Astrocyte (in vitro differentiated cells and primary cell): ENCODE measurements around the gene MPRIP. TPM values are rescaled to one million over a fixed set of nuclear protein-coding genes. Genes with fewer than 3 reads are reported as not detected.
"Not testable (repeated sequence)": the region's sequence is repeated elsewhere in the genome, so short reads cannot be mapped to it uniquely, and the experiment has no call there.

Experiments used
- DNase-seq: peaks from one replicate; pipeline ENCODE4 v3.0.0-alpha.2; 2010; ENCODE audit warnings: low read depth
- FAIRE-seq: peaks from 2 replicates; lab custom pipeline; 2011; peaks lifted over from hg19 to GRCh38; lab: Jason Lieb, UNC
- H2AFZ ChIP-seq: 2 replicates; pipeline ENCODE4 v1.6.0; 2012; ENCODE audit warnings: low read depth, low read length, inconsistent platforms
- H3K27ac ChIP-seq: 2 replicates; pipeline ENCODE4 v1.5.1; 2011; ENCODE audit warnings: low read depth, low read length, inconsistent platforms
- H3K27me3 ChIP-seq: 2 replicates; pipeline ENCODE4 v1.6.0; 2011; ENCODE audit warnings: low read length, inconsistent platforms; ENCODE audit not compliant: insufficient read depth
- H3K36me3 ChIP-seq: 2 replicates; pipeline ENCODE4 v1.5.1; 2011; ENCODE audit warnings: low read length, inconsistent platforms; ENCODE audit not compliant: insufficient read depth
- H3K4me1 ChIP-seq: 2 replicates; pipeline ENCODE4 v1.5.1; 2011; ENCODE audit warnings: low read length, inconsistent platforms; ENCODE audit not compliant: insufficient read depth
- H3K4me2 ChIP-seq: 2 replicates; pipeline ENCODE4 v1.6.0; 2012; ENCODE audit warnings: low read length, inconsistent platforms
- H3K4me3 ChIP-seq: 2 replicates; pipeline ENCODE4 v1.5.1; 2011; ENCODE audit warnings: low read depth, mild to moderate bottlenecking, low read length, inconsistent platforms; ENCODE audit not compliant: insufficient read depth
- H3K79me2 ChIP-seq: 2 replicates; pipeline ENCODE4 v1.6.0; 2012; ENCODE audit warnings: mild to moderate bottlenecking, low read length, inconsistent platforms; ENCODE audit not compliant: insufficient read depth
- H3K9ac ChIP-seq: 2 replicates; pipeline ENCODE4 v1.6.0; 2012; ENCODE audit warnings: mild to moderate bottlenecking, low read length, inconsistent platforms
- H3K9me3 ChIP-seq: 2 replicates; pipeline ENCODE4 v1.5.1; 2012; ENCODE audit warnings: low read depth, mild to moderate bottlenecking, low read length, inconsistent platforms; ENCODE audit not compliant: insufficient read depth
- H4K20me1 ChIP-seq: 2 replicates; pipeline ENCODE4 v1.6.0; 2012; ENCODE audit warnings: low read length, inconsistent platforms; ENCODE audit not compliant: insufficient read depth
- H3K27ac Mint-ChIP-seq: one replicate; pipeline ENCODE4 v1.8.0; 2021; ENCODE audit warnings: mild to moderate bottlenecking, mixed read lengths; ENCODE audit not compliant: unreplicated experiment
- H3K27me3 Mint-ChIP-seq: one replicate; pipeline ENCODE4 v1.8.0; 2021; ENCODE audit warnings: low read depth, mixed read lengths; ENCODE audit not compliant: unreplicated experiment
- H3K36me3 Mint-ChIP-seq: one replicate; pipeline ENCODE4 v1.8.0; 2021; ENCODE audit warnings: low read depth, mixed read lengths; ENCODE audit not compliant: unreplicated experiment
- H3K4me1 Mint-ChIP-seq: one replicate; pipeline ENCODE4 v1.8.0; 2021; ENCODE audit warnings: low read depth, mixed read lengths; ENCODE audit not compliant: unreplicated experiment
- H3K4me3 Mint-ChIP-seq: one replicate; pipeline ENCODE4 v1.8.0; 2021; ENCODE audit warnings: mild to moderate bottlenecking, moderate library complexity, mixed read lengths; ENCODE audit not compliant: unreplicated experiment
- H3K9me3 Mint-ChIP-seq: one replicate; pipeline ENCODE4 v1.8.0; 2021; ENCODE audit warnings: mild to moderate bottlenecking, mixed read lengths; ENCODE audit not compliant: unreplicated experiment
- EZH2 ChIP-seq: IDR thresholded peaks from 2 replicates; pipeline ENCODE4 v1.6.1; 2012; ENCODE audit warnings: mild to moderate bottlenecking, low read length, inconsistent platforms; ENCODE audit not compliant: insufficient read depth
- total RNA-seq: library from RNA; stranded (reverse); gene quantifications from 2 replicates; pipeline ENCODE4 v1.2.1, GENCODE V29; 2021
- TF ChIP-seq, protein P1 (sequence below): IDR thresholded peaks from 2 replicates; pipeline ENCODE4 v1.5.1; 2011; ENCODE audit warnings: low read depth, mild to moderate bottlenecking, inconsistent platforms, low read length, moderate library complexity; ENCODE audit not compliant: insufficient read depth

Gene MPRIP
- total RNA-seq, 1 donor from 2014 or later, result 176 TPM

DNA sequence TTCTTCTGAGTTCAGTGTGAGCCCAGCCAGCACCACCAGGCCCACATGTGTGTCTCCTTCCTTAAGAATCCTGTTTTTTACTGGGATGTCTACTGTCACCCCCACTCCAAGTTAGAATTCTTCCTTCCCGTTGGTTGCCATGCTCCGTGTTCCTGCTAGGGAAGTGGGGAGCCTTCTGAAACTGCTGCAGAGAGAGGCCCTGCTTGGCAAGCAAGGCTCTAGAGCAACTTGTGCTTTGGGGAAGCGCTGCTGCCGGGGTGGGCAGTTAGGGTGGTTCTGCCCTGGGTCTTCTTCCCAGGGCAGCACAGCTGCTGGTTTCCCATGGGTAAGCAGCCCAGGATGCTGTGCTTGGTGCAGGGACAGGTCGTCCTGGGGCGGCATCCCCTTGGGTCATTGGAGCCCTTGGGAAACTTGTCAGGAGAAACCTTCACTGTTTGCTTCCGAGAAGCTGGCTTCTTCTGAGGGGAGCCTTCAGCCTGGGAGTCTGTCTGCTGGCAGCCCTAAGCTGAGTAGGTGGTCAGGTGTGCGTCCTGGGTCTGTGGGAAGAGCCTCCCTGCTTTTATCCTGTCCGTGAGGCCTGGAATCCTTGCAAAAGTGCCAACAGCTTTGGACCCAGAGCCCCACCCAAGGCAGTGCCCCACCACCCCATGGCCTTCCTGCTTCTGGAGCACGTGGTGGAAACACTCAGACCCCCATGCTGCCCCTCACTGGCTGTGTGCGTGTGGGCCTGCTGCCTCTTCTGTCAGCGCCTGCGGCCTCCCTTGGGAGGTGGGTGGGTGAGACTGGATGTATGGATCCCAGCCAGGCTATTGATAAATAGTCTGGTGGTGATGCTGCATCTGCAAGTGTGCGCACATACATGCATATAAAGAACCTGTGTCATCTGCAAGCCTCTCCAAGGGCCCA, 92.0 kb downstream of the MPRIP start:
- DNase-seq (no peak), FAIRE-seq (no peak)
- peaks cover 45% of the 10 kb centered on the region for H3K36me3 ChIP-seq
- no peak overlapping the region for H3K4me3 ChIP-seq
- H3K27me3 Mint-ChIP-seq, result no peaks in the 10 kb centered on the region
- H3K27ac Mint-ChIP-seq, result no peak overlapping the region
- H3K27me3 ChIP-seq, result no peaks in the 10 kb centered on the region
- H3K9me3 ChIP-seq, result no peaks in the 10 kb centered on the region
- no peaks in the 10 kb centered on the region for H3K9me3 Mint-ChIP-seq
- no peaks in the 10 kb centered on the region for H3K4me1 Mint-ChIP-seq
- H3K4me1 ChIP-seq, result no peaks in the 10 kb centered on the region
- H3K4me2 ChIP-seq, result no peak overlapping the region
- TF ChIP-seq EZH2, result no peak
- TF ChIP-seq, protein P1, sequence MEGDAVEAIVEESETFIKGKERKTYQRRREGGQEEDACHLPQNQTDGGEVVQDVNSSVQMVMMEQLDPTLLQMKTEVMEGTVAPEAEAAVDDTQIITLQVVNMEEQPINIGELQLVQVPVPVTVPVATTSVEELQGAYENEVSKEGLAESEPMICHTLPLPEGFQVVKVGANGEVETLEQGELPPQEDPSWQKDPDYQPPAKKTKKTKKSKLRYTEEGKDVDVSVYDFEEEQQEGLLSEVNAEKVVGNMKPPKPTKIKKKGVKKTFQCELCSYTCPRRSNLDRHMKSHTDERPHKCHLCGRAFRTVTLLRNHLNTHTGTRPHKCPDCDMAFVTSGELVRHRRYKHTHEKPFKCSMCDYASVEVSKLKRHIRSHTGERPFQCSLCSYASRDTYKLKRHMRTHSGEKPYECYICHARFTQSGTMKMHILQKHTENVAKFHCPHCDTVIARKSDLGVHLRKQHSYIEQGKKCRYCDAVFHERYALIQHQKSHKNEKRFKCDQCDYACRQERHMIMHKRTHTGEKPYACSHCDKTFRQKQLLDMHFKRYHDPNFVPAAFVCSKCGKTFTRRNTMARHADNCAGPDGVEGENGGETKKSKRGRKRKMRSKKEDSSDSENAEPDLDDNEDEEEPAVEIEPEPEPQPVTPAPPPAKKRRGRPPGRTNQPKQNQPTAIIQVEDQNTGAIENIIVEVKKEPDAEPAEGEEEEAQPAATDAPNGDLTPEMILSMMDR, result no peak
- no peak overlapping the region for H3K9ac ChIP-seq
- H3K36me3 Mint-ChIP-seq, result peaks cover 9% of the 10 kb centered on the region
- H3K4me3 Mint-ChIP-seq, result no peak overlapping the region
- H4K20me1 ChIP-seq, result peaks cover 95% of the 10 kb centered on the region
- H3K79me2 ChIP-seq, result peaks cover 46% of the 10 kb centered on the region
- H2AFZ ChIP-seq, result no peak overlapping the region
- H3K27ac ChIP-seq, result no peak overlapping the region

DNA sequence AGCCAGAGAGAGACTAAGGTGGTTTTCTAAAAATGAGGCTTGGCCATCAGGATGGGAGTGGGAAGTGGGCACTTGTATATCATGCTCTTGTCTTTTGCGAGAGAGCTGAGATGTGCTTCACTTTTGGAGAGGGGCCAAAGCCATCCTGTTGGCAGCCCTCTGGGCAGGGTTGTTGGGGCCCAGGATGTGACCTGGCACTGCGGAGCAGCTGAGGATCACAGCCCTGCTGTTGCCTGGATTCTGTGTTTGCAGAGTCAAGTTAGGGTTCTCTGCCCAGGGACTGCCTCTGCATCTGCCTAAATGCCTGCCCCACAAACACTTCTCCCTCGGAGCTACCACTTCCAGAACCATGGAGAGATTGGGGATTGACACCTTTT, 92.7 kb downstream of the MPRIP start:
- H3K79me2 ChIP-seq, result peaks cover 40% of the 10 kb centered on the region
- H3K27ac Mint-ChIP-seq, result no peak overlapping the region
- H3K4me1 ChIP-seq, result peaks cover 4% of the 10 kb centered on the region
- no peak overlapping the region for H3K4me2 ChIP-seq
- no peaks in the 10 kb centered on the region for H3K9me3 Mint-ChIP-seq
- H3K27ac ChIP-seq, result no peak overlapping the region
- no peaks in the 10 kb centered on the region for H3K27me3 Mint-ChIP-seq
- H3K9ac ChIP-seq, result no peak overlapping the region
- FAIRE-seq (no peak), DNase-seq (no peak)
- H2AFZ ChIP-seq, result no peak overlapping the region
- H3K4me3 Mint-ChIP-seq, result no peak overlapping the region
- peaks cover 9% of the 10 kb centered on the region for H3K36me3 Mint-ChIP-seq
- TF ChIP-seq, protein P1, result no peak
- no peak for TF ChIP-seq EZH2
- H3K36me3 ChIP-seq, result peaks cover 48% of the 10 kb centered on the region
- H3K9me3 ChIP-seq, result no peaks in the 10 kb centered on the region
- H3K4me3 ChIP-seq, result no peak overlapping the region
- no peaks in the 10 kb centered on the region for H3K27me3 ChIP-seq
- peaks cover 95% of the 10 kb centered on the region for H4K20me1 ChIP-seq
- no peaks in the 10 kb centered on the region for H3K4me1 Mint-ChIP-seq

DNA sequence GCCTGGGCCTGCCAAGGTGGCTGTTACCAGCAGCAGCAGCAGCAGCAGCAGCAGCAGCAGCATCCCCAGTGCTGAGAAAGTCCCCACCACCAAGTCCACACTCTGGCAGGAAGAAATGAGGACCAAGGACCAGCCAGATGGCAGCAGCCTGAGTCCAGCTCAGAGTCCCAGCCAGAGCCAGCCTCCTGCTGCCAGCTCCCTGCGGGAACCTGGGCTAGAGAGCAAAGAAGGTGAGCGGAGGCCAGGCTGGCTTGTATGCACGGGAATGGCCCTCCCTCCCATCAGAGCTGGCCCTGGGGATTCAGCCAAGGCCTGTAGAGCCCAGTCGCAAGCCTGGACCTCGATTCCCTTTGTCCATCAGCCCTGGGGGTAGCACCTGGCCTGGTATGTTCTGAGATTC, 94.0 kb downstream of the MPRIP start:
- not testable (repeated sequence) for H2AFZ ChIP-seq, H3K36me3 Mint-ChIP-seq, H3K27ac ChIP-seq, H3K27me3 Mint-ChIP-seq, H3K4me3 ChIP-seq, H3K4me2 ChIP-seq, H3K9me3 Mint-ChIP-seq, FAIRE-seq, DNase-seq, H3K27me3 ChIP-seq, H3K4me3 Mint-ChIP-seq, H3K9me3 ChIP-seq, H3K9ac ChIP-seq, H3K27ac Mint-ChIP-seq
- H3K4me1 Mint-ChIP-seq, result peaks cover 10% of the 10 kb centered on the region
- Histone ChIP-seq H3K79me2 (peaks cover 29% of the 10 kb centered on the region), H4K20me1 (peaks cover 95% of the 10 kb centered on the region), H3K4me1 (peaks cover 16% of the 10 kb centered on the region), H3K36me3 (peaks cover 41% of the 10 kb centered on the region)
